ENCODE results near the gene GAL3ST2. TPM values are rescaled to one million over a fixed set of nuclear protein-coding genes. Genes with fewer than 3 reads are reported as not detected.

Gene GAL3ST2
- total RNA-seq, 4 donors from 2014 or later = 2.7 TPM; not detected in 3

- no peak for TF ChIP-seq CTCF (IDR thresholded peaks at IDR 0.05)
- TF ChIP-seq POLR2A (IDR thresholded peaks at IDR 0.05; ENCODE audit: low read depth) = no peak
- TF ChIP-seq POLR2AphosphoS5 (IDR thresholded peaks at IDR 0.05) = no peak
- no peak for TF ChIP-seq EP300 (IDR thresholded peaks at IDR 0.05)
- peaks cover 0 to 32% (median 0%) of the 10 kb centered on the region in 4 donors for H3K27me3 ChIP-seq
- H3K36me3 ChIP-seq = peaks cover 0 to 18% (median 3%) of the 10 kb centered on the region in 4 donors
- intact Hi-C loops (cut with DNase I) = no loop called here
- no peak overlapping the region for H3K27ac ChIP-seq (replicated peaks in 1 of 4)
- 94% methylated on average over 2 of the region's 11 CpGs for WGBS
- H3K9me3 ChIP-seq = no peaks in the 10 kb centered on the region
- DNase-seq (ENCODE audit: extremely low spot score) = no peak
- H3K4me1 ChIP-seq = peaks cover 0 to 18% (median 7%) of the 10 kb centered on the region in 4 donors
- no peak overlapping the region for H3K4me3 ChIP-seq
These were observed 7.8 kb upstream of the GAL3ST2 start for GRCh38 chr2:241768850-241769249.

DNA sequence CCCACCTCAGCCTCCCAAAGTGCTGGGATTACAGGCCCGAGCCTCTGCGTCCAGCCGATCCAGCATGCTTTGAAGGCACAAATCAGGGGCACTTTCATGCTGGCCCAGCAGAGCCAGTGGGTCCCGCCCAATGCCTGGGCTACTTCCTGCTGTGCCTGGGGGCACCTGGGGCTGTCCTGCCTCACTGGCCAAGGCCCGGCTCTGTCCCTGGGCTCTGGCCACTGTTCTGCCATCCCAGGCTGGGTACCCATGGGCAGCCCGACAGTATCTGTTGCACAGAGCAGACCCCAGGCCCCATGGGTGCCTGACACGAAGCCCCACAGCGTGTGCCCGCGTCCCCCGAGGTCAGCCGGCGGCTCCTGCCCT, 6.8 kb upstream of the GAL3ST2 start:
- WGBS = 87% methylated on average over 3 of the region's 13 CpGs
- H3K36me3 ChIP-seq = peaks cover 0 to 11% (median 3%) of the 10 kb centered on the region in 4 donors
- DNase-seq (ENCODE audit: extremely low spot score) = no peak
- peaks cover 0 to 42% (median under 1%) of the 10 kb centered on the region in 4 donors for H3K27me3 ChIP-seq
- no peak overlapping the region for H3K4me3 ChIP-seq
- intact Hi-C loops (cut with DNase I) = no loop called here
- no peak overlapping the region for H3K27ac ChIP-seq (replicated peaks in 1 of 4)
- peaks cover 0 to 18% (median 8%) of the 10 kb centered on the region in 4 donors for H3K4me1 ChIP-seq
- H3K9me3 ChIP-seq = no peaks in the 10 kb centered on the region
- TF ChIP-seq POLR2AphosphoS5 (IDR thresholded peaks at IDR 0.05) (no peak), POLR2A (IDR thresholded peaks at IDR 0.05; ENCODE audit: low read depth) (no peak)

DNA sequence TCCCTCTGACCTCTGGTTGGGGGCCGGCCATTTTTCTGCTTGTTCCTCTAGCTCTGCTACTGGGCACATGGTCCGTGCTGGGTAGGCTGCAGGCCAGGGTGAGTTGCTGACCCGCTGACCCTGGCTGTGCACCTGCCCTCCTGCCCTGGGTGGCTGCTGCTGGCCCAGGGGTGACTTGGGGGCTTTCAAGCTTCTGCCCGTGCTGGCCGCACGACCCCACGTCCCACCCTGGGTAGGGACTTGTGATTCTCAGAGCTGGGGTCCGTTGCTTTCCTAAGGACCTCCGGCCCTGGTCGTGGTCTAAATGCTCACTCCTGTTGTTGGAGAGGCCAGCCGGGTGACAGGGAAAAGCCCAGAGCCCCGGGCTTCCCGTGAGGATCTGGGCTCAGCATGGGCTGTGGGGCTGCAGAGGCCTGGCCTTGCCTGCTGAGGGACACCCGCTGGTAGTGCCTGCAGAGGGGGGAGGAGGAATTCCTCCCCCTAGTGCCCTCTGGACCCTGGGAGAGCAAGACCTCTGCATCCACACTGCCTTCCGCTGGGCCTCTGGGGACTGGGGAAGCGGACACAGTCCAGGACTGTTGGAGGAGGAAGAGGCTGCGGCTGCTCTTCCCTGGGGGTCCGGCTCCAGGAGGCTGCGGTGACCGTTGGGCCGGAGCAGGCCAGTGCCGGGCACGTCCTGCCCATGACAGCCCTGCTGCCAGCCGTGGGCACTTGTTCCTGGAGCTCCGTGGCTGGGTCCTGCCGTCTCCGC, 6.3 kb upstream of the GAL3ST2 start:
- Histone ChIP-seq H3K27ac (replicated peaks in 1 of 4) (no peak overlapping the region), H3K4me3 (no peak overlapping the region), H3K4me1 (peaks cover 0 to 18% (median 9%) of the 10 kb centered on the region in 4 donors), H3K27me3 (peaks cover 0 to 47% (median 3%) of the 10 kb centered on the region in 4 donors), H3K36me3 (peaks cover 0 to 11% (median 3%) of the 10 kb centered on the region in 4 donors), H3K9me3 (no peaks in the 10 kb centered on the region)
- no peak for TF ChIP-seq POLR2AphosphoS5 (IDR thresholded peaks at IDR 0.05)
- no peak for TF ChIP-seq CTCF (IDR thresholded peaks at IDR 0.05)
- TF ChIP-seq POLR2A (IDR thresholded peaks at IDR 0.05; ENCODE audit: low read depth) = no peak
- no peak for TF ChIP-seq EP300 (IDR thresholded peaks at IDR 0.05)
- no peak for DNase-seq (ENCODE audit: extremely low spot score)
- intact Hi-C loops (cut with DNase I) = no loop called here
- 53% methylated on average over 5 of the region's 27 CpGs for WGBS

- Histone ChIP-seq H3K36me3 (peaks cover 0 to 11% (median 3%) of the 10 kb centered on the region in 4 donors), H3K4me1 (peaks cover 0 to 18% (median 9%) of the 10 kb centered on the region in 4 donors), H3K27ac (replicated peaks in 1 of 4) (no peak overlapping the region), H3K9me3 (no peaks in the 10 kb centered on the region), H3K27me3 (peaks cover 0 to 53% (median 7%) of the 10 kb centered on the region in 4 donors), H3K4me3 (no peak overlapping the region)
- intact Hi-C loops (cut with DNase I) = no loop called here
- no peak for DNase-seq (ENCODE audit: extremely low spot score)
- 96% methylated on average over 5 of the region's 12 CpGs for whole genome bisulfite sequencing
- no peak for TF ChIP-seq EP300 (IDR thresholded peaks at IDR 0.05)
- no peak for TF ChIP-seq POLR2A (IDR thresholded peaks at IDR 0.05; ENCODE audit: low read depth)
- TF ChIP-seq CTCF (IDR thresholded peaks at IDR 0.05) = no peak
- no peak for TF ChIP-seq POLR2AphosphoS5 (IDR thresholded peaks at IDR 0.05)
These were observed 5.7 kb upstream of the GAL3ST2 start for GRCh38 chr2:241770936-241771285.

GRCh38 chr2:241771286-241772062, 5.1 kb upstream of the GAL3ST2 start:
- intact Hi-C loops (cut with DNase I) = no loop called here
- H3K36me3 ChIP-seq = peaks cover 0 to 11% (median 3%) of the 10 kb centered on the region in 4 donors
- peaks cover 0 to 58% (median 7%) of the 10 kb centered on the region in 4 donors for H3K27me3 ChIP-seq
- peaks cover 0 to 18% (median 9%) of the 10 kb centered on the region in 4 donors for H3K4me1 ChIP-seq
- TF ChIP-seq CTCF (IDR thresholded peaks at IDR 0.05) = no peak
- TF ChIP-seq EP300 (IDR thresholded peaks at IDR 0.05) = no peak
- TF ChIP-seq POLR2AphosphoS5 (IDR thresholded peaks at IDR 0.05) = peak in 1 of 2 donors; percentile 8
- H3K9me3 ChIP-seq = no peaks in the 10 kb centered on the region
- 59% methylated on average over 4 of the region's 38 CpGs for WGBS
- DNase-seq (ENCODE audit: extremely low spot score) = no peak
- no peak overlapping the region for H3K4me3 ChIP-seq
- H3K27ac ChIP-seq (replicated peaks in 1 of 4) = no peak overlapping the region
